Activated CD4-positive, CD25-positive, alpha-beta regulatory T cell treated with anti-CD3 and anti-CD28 coated beads, Interleukin-2, amount 50 U/mL, for 24 hours (primary cell): ENCODE measurements around the gene NOLC1.

Experiments used
- ATAC-seq, 2 donors: fragments of 150-1000 bp; cut with Tn5 transposase; one replicate each; pipeline ENCODE4 v1.10.0; 2021; ENCODE audit warnings: mild to moderate bottlenecking in 1 of 2, moderate library complexity in 1 of 2

Gene NOLC1

DNA sequence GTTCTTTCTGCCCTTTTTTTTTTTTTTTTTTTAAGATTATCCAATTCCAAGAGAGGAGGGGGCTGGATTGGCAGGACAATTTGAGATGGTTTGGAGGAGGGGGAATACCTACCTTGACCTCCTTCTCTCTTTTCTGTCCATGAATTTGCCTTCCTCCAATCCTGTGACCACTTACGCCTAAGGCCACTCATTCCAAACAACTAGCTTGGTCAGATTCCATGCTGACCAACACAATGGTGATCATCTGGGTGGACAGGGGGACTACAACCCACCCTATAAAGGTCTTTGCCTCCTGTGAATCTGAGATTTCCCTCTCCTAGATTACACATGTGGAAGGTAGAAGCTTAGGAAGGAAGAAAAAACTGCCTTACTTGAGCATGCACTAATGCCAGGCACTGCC lies 29.7 kb upstream of the NOLC1 start:
- no peak for ATAC-seq

DNA sequence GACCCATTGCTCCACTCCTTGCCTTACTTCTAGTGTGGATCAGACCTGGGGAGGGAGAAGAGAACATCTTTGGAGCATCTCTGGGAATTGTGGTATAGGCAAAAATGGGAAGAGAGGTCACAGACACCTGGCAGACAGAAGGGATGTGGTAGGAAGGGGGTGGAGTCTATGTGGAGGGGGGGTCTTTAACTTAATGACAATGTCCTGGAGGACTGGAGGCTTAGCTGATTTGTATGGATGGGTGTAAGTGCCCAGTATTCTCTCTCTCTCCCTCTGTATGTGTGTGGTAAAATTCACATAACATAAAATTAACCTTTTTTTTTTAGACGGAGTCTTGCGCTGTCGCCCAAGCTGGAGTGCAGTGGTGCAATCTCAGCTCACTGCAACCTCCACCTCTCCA lies 29.0 kb upstream of the NOLC1 start:
- ATAC-seq = no peak

DNA sequence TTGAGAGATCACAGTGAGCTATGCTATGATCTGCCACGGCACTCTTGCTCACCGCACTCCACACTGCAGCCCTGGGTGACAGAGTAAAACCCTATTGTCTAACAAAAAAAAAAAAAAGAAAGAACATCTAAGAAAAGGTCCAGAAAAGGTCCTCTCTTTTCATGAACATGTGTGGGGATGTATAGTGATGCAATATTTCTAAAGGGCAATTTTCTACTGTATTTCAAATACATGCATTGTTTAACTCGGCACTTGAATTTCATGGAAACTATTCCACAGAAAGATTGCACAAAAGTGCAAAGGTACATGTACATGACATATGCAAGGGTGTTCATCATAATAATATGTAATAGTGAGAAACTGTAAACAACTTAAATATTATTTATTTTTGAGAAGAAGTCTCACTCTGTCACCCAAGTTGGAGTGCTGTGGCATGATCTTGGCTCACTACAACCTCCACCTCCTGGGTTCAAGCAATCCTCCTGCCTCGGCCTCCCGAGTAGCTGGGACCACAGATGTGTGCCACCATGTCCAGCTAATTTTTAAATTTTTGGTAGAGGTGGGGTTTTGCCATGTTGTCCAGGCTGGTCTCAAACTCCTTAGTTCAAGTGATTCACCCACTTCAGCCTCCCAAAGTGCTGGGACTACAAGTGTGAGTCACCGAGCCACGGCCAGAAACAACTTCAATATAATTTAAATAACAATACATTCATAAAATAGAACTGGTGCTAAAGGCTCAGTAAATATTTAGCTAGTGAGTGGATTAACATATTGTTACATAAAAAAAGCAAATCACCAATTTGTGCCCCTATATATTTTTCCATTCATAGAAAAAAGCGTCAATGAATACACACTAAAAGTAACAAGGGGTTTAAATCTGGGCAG lies 20.7 kb upstream of the NOLC1 start:
- no peak for ATAC-seq

DNA sequence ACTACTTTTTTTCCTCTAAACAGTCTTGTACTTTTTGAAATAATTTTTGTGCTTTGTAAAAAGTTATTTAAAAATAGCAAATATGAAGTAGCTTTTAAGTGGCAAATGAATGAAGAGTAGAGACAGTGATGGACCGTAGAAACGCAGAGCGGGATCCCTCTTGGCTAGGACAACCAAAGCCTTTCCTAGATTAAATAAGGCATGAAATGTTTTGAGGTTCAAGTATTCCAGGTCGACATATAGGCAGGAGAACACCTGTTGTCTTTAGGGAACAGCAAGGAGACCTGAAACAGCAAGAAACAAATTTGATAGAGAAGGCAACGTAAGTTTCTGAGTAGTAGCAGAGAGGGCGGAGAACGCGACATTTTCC lies 20.0 kb upstream of the NOLC1 start:
- no peak for ATAC-seq

DNA sequence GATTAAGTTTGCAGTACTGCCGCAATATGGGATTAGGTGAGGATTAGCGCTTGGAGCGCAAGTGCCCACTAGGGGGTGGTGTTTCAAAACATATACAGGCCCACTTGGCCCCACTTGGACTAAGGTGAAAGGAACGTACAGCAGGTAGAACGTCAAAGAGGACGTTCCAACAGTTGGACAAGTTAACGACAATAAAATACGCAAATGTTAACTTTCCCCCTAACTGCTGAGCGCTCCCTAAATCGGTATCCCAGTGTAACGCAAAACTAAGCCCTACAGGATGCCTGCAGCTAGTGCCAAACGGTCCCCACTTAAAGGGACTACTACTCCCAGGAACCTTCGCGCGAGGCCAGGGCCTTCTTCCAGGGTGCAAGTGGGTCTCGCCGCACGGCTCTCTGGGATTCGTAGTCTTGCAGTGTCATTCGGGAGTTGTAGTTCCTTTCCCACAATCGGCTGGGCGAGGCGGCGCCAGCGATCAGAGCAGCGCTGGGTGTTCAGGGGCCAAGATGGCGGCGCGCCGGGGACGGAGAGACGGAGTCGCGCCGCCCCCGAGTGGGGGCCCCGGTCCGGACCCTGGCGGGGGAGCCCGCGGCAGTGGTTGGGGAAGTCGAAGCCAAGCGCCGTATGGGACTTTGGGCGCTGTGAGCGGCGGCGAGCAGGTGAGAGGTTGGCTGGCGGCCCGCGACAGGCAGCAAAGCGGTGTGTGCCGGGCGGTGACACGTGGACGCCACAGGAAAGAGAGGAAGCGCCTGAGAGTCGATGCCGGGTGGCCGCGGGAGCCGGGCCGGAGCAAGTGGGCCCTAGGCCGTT lies 19.4 kb upstream of the NOLC1 start, which contains the start of gene PPRC1:
PPRC1 (plus strand) TSS at position 478 of the 810 bp plus-strand sequence; CDS start at position 507, 29 bp downstream.
- peak; percentile 94 to 95 for ATAC-seq

DNA sequence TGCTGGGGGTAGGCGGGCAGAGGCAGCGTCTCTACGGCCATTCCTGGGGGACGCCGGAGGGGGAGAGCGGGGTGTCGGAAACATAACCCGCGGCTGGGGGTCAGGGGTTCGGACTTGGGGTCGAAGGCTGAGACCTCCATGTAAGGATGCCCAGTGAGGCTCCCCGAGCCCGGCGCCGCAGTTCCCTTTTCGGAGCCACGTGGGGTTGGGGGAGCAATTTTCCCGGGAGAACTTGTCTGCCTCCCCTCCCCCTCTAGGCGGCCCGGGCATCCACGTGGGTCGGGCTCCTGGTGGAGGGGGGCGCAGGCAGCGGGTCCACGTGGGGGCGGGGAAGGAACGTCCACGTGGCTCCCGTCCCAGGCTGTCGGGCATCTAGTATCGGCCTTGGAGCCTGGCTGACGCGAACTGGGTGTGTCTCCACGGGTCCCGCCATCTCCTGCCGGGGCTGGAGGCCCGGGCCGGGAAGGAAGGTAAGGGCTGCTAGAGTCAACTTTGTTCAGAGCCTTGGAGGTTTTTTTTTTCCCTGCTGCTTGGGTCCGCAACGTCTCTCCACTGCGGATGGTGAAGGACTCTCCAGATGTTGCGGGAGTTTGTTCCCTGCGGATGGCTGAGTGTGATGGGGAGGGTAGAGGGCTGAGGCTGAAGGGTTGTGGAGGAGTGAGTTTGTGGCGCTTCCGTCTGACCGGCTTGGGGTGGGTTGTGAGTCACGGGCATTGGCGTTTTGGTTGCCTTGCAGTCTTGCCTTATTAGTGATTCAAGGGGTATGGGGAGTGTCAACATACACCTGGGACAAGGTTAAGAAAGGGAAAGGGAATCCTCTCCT lies 18.6 kb upstream of the NOLC1 start:
- ATAC-seq = peak; percentile 39 to 44

DNA sequence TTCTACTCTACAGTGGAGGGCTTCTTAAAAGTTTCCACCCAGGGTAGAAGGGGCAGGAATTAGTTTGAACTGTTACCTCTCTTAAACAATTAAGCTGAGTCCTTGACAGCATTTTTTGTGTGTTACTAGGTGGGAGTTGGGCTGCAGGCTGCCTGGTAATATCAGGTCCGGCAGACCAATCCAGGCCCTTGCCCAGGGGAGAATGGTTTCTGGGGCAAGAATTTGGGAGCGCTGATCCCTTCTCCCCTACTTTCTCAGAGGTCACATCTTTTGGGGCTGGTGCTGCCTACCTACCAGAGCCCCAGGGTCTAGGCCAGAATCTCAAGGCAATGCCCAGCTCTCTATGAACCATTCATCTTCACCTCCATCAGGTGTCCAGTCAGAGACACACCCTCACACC lies 17.8 kb upstream of the NOLC1 start:
- ATAC-seq = no peak

DNA sequence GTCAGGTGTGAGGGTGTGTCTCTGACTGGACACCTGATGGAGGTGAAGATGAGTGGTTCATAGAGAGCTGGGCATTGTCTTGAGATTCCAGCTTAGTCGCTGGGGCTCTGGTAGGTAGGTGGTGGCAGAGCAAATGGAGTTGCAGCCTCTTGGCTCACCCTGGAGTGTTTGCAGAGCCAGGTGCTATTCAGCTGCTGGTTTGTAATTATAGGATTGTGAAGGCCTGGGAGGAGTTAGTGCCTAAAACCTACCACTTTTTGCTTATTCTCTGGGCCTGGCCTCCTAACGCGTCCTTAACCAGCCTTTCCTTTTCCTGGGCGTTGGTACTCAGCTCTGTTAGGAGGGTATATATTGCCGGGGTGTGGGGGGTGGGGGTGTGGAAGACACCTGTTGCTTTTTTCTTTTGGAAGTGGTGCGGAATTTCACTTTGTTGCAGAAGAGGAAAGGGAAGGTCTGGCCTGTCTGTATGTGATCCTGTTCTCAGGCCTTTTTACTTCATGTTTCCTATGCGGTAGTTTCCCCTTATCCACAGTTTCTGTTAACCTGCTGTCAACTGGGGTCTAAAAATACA lies 16.1 kb upstream of the NOLC1 start:
- no peak for ATAC-seq

DNA sequence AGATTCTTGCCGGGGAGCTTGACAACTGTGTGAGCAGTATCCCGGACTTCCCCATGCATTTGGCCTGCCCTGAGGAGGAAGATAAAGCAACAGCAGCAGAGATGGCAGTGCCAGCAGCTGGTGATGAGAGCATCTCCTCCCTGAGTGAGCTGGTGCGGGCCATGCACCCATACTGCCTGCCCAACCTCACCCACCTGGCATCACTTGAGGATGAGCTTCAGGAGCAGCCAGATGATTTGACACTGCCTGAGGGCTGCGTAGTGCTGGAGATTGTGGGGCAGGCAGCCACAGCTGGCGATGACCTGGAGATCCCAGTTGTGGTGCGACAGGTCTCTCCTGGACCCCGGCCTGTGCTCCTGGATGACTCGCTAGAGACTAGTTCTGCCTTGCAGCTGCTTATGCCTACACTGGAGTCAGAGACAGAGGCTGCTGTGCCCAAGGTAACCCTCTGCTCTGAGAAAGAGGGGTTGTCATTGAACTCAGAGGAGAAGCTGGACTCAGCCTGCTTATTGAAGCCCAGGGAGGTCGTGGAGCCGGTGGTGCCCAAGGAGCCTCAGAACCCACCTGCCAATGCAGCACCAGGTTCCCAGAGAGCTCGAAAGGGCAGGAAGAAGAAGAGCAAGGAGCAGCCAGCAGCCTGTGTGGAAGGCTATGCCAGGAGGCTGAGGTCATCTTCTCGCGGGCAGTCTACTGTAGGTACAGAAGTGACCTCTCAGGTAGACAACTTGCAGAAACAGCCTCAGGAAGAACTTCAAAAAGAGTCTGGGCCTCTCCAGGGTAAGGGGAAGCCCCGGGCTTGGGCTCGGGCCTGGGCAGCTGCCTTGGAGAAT lies 12.7 kb upstream of the NOLC1 start:
- ATAC-seq = no peak

DNA sequence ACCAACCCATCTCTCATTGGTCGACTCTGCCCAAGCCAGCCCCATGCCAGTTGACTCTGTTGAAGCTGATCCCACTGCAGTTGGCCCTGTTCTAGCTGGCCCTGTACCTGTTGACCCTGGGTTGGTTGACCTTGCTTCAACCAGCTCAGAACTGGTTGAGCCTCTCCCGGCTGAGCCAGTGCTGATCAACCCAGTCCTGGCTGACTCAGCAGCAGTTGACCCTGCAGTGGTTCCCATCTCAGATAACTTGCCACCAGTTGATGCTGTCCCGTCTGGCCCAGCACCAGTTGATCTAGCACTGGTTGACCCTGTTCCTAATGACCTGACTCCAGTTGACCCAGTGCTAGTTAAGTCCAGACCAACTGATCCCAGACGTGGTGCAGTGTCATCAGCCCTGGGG lies 12.0 kb upstream of the NOLC1 start:
- no peak for ATAC-seq

DNA sequence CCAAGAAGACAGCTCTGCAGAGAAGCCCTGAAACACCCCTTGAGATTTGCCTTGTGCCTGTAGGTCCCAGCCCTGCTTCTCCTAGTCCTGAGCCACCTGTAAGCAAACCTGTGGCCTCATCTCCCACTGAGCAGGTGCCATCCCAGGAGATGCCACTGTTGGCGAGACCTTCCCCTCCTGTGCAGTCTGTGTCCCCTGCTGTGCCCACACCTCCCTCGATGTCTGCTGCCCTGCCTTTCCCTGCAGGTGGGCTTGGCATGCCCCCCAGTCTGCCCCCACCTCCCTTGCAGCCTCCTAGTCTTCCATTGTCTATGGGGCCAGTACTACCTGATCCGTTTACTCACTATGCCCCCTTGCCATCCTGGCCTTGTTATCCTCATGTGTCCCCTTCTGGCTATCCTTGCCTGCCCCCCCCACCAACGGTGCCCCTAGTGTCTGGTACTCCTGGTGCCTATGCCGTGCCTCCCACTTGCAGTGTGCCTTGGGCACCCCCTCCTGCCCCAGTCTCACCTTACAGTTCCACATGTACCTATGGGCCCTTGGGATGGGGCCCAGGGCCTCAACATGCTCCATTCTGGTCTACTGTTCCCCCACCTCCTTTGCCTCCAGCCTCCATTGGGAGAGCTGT lies 11.2 kb upstream of the NOLC1 start:
- ATAC-seq = no peak

DNA sequence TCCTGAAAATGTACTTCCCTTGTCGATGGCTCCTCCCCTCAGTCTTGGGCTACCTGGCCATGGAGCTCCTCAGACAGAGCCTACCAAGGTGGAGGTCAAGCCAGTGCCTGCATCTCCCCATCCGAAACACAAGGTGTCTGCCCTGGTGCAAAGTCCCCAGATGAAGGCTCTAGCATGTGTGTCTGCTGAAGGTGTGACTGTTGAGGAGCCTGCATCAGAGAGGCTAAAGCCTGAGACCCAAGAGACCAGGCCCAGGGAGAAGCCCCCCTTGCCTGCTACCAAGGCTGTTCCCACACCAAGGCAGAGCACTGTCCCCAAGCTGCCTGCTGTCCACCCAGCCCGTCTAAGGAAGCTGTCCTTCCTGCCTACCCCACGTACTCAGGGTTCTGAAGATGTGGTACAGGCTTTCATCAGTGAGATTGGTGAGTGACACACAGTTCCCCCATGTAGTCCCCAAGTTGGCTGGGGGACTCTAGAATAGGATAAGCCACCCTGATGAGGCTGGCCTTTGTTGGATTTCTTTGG lies 10.5 kb upstream of the NOLC1 start:
- no peak for ATAC-seq

DNA sequence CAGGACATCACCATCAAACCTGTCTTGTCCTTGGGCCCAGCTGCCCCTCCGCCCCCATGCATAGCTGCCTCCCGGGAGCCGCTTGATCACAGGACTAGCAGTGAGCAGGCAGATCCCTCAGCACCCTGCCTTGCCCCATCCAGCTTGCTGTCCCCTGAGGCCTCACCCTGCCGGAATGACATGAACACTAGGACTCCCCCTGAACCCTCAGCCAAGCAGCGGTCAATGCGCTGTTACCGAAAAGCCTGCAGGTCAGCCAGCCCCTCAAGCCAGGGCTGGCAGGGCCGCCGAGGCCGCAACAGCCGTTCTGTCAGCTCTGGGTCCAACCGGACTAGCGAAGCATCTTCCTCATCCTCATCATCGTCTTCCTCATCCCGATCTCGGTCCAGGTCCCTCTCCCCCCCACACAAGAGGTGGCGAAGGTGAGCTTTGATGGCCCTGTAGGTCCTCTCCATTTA lies 5.2 kb upstream of the NOLC1 start:
- ATAC-seq = no peak

DNA sequence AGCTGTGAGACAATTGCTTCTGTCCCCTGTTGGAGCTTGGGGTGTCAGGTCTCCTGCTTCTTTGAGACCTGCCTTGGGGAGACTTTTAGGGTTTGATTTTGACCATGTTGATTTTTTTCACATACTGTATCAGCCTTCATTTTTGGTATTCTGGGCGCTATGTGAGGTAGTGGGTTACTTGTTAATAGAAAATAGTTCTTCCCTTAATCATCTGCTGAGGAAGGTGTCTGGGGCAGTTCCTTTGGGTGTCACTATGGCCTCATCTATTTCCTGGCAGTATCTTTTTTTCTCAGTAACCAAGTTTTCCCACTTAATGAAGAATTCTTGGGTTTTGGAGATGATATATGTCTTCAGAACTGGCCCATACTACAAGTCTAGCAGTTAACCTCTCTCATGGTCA lies 4.6 kb upstream of the NOLC1 start:
- ATAC-seq = no peak

DNA sequence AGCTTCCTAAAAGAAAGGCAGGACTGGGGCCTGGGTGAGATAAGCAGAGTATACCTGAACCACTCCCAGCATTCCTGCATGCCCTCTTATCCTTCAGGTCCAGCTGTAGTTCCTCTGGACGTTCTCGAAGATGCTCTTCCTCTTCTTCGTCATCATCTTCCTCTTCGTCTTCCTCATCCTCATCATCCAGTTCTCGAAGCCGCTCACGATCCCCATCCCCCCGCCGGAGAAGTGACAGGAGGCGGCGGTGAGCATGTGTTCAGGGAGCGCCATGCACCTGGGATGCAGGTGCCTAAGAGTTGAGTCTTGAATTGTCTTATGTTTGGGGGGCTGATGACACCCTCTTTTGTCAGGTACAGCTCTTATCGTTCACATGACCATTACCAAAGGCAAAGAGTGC lies 3.9 kb upstream of the NOLC1 start:
- ATAC-seq = no peak

DNA sequence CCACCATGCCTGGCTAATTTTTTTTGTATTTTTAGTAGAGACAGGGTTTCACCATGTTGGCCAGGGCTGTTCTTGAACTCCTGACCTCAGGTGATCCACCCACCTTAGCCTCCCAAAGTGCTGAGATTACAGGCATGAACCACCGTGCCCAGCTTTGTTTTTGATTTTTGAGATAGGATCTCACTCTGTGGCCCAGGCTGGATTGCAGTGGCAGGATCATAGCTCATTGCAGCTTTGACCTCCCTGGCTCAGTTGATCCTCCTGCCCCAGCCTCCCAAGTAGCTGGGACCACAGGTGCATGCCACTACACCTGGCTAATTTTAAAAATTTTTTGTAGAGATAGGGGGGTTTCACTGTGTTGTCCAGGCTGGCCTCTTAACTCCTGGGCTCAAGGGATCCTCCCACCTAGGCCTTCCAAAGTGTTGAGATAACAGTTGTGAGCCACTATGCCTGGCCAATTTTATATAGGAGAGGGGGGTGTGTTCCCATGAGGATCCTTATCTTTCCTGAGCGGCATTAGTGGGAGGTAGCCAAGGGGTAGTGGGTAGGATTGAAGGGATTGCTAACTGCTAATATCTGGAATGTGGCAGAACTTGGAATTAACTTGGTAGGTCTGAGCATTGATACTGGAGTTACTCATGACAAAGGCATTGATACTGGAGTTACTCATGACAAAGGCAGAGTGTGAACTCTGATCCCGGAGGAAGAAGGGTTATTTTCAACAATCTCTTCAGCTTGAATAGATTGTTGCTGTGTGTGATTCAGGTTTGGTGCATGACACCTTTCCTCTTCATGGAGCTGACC lies 1.0 kb upstream of the NOLC1 start:
- ATAC-seq = no peak

DNA sequence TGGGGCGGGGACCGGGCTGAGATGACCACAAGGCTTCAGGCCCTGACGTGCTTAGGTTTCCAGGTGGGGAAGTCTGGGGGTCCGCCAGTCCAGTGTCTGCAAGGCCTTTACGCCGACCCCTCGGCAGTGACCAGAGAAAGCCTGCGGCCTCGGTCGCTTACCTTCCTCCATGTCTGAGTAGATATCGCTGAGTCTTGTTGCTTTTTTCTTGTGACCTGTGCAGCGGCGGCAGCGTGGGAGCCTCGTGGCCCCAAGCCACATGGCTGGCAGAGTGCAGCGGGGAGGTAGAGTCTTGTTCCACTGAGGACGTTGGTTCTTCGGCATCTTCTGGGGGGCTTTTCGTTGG lies 329 bp downstream of the NOLC1 start:
- peak; percentile 24 to 32 for ATAC-seq

DNA sequence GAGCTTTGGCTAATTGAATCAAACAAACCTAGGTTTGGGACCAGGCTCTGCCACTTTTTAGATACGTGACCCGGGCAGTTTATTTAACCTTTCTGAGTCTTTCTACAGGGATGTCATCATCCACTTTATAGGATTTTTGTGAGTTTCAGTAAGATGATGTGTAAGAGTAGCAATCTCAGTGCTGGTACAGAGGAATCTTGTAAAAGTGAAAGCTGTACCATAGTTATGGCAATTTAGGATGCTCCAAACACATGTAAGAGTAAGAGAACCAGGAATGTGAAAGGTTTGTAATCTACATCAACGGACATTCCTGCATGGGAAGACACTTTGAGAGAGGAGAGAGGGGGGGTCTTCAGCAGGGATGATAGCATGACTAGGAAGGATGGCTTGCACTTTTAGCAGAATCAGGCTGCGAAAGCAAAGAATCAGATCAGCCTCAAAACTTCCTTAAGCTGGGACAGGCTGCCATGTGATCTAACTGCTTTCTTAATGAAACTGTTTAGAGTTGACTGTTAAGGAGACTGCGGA lies 968 bp downstream of the NOLC1 start:
- ATAC-seq = no peak

DNA sequence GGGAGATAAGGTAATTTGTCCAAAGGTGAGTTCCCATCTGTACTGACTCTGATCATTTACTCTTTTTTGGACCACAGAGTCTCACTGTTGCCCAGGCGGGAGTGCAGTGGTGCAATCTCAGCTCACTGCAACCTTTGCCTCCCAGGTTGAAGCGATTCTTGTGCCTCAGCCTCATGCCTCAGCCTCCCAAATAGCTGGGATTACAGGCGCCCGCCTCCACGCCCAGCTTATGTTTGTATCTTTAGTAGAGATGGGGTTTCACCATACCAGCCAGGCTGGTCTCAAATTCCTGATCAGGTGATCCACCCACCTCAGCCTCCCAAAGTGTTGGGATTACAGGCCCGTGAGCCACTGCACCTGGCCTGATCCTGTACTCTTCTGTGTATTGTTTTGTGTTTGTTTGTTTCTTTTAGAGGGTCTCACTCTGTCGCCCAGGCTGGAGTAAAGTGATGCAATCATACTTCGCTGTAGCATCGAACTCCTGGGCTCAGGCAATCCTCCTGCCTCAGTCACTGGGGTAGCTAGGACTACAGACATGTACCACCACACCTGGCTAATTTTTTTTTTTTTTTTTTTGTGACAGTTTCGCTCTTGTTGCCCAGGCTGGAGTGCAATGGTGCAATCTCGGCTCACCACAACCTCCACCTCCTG lies 2.4 kb downstream of the NOLC1 start:
- no peak for ATAC-seq
